Lung (tissue), 12 donors: ENCODE measurements around the gene ZNF550. TPM values are rescaled to one million over a fixed set of nuclear protein-coding genes. Genes with fewer than 3 reads are reported as not detected.
"Not testable (repeated sequence)": the region's sequence is repeated elsewhere in the genome, so short reads cannot be mapped to it uniquely, and the experiment has no call there.

ENCODE experiments used
- ATAC-seq: fragments of 200-7000 bp; cut with Tn5 transposase; one replicate; pipeline ENCODE4 v1.9.1; 2020; ENCODE audit warnings: moderate number of reproducible peaks; ENCODE audit not compliant: insufficient read depth, low FRiP score
- DNase-seq, 3 donors: peaks; one replicate each; pipeline ENCODE4 v3.0.0-alpha.2; 2013 to 2017
- H3K27ac ChIP-seq, 2 donors: one replicate each; pipeline ENCODE4 v1.5.1; 2013; ENCODE audit warnings: mild to moderate bottlenecking in 2 of 2, moderate library complexity in 2 of 2, control low read depth in 1 of 2, inconsistent platforms in 1 of 2, low read depth in 1 of 2, low read length in 1 of 2
- H3K27me3 ChIP-seq, 3 donors: one replicate each; pipeline ENCODE4 v1.5.1; 2013; ENCODE audit warnings: low read length in 2 of 3; ENCODE audit not compliant: control insufficient read depth in 3 of 3, insufficient read depth in 3 of 3
- H3K36me3 ChIP-seq, 4 donors: one replicate each; pipeline ENCODE4 v1.5.1; 2013; ENCODE audit warnings: low read length in 4 of 4, mild to moderate bottlenecking in 1 of 4, moderate library complexity in 1 of 4; ENCODE audit not compliant: control insufficient read depth in 4 of 4, insufficient read depth in 4 of 4
- H3K4me1 ChIP-seq, 5 donors: one replicate each; pipeline ENCODE4 v1.5.1; 2013; ENCODE audit warnings: low read length in 5 of 5, mild to moderate bottlenecking in 2 of 5, moderate library complexity in 1 of 5; ENCODE audit not compliant: control insufficient read depth in 5 of 5, insufficient read depth in 5 of 5
- H3K4me3 ChIP-seq: one replicate; pipeline ENCODE4 v1.5.1; 2013; ENCODE audit warnings: mild to moderate bottlenecking, control low read depth, moderate library complexity
- H3K9ac ChIP-seq, 2 donors: one replicate each; pipeline ENCODE4 v1.5.1; 2013; ENCODE audit warnings: low read length in 2 of 2, control low read depth in 1 of 2; ENCODE audit not compliant: insufficient read depth in 1 of 2
- H3K9me3 ChIP-seq, 4 donors: one replicate each; pipeline ENCODE4 v1.5.1; 2013; ENCODE audit warnings: low read length in 3 of 4, mild to moderate bottlenecking in 1 of 4, moderate library complexity in 1 of 4; ENCODE audit not compliant: control insufficient read depth in 4 of 4, insufficient read depth in 3 of 4
- WGBS, 2 donors: extraction: QIAGEN DNeasy Blood & Tissue Kit; methylation state at CpG; one replicate each; pipeline ENCODE4 v1.1.7; 2013; 5-methylcytosine and 5-hydroxymethylcytosine counted together
- polyA plus RNA-seq, 2 donors: library from polyadenylated mRNA; stranded (reverse); fragments of 200-250 nt; gene quantifications; one replicate each; pipeline ENCODE4 v1.2.1, GENCODE V29; 2013
- total RNA-seq, 2 donors: library from RNA; depleted of rRNA in 1 of 2; stranded (reverse); fragments of >200 nt in 1 of 2; gene quantifications; one replicate each; pipeline ENCODE4 v1.2.1, GENCODE V29; 2014 to 2021
- TF ChIP-seq, protein P1 (sequence below): IDR thresholded peaks from 2 replicates; pipeline ENCODE4 v1.5.1; 2012; ENCODE audit warnings: mild to moderate bottlenecking; ENCODE audit errors: control extremely low read depth, extremely low read depth
- donor health status: control.
- donor health status: control.
- donor health status: Bipolar disorder and iron deficiency.
- donor health status: healthy.
- donor health status: DM: yes; HTN: yes; CAD: no.

ZNF550 gene
- total and polyA plus RNA-seq, 4 donors, result 2.0 to 21.4 (median 5.7) TPM

DNA sequence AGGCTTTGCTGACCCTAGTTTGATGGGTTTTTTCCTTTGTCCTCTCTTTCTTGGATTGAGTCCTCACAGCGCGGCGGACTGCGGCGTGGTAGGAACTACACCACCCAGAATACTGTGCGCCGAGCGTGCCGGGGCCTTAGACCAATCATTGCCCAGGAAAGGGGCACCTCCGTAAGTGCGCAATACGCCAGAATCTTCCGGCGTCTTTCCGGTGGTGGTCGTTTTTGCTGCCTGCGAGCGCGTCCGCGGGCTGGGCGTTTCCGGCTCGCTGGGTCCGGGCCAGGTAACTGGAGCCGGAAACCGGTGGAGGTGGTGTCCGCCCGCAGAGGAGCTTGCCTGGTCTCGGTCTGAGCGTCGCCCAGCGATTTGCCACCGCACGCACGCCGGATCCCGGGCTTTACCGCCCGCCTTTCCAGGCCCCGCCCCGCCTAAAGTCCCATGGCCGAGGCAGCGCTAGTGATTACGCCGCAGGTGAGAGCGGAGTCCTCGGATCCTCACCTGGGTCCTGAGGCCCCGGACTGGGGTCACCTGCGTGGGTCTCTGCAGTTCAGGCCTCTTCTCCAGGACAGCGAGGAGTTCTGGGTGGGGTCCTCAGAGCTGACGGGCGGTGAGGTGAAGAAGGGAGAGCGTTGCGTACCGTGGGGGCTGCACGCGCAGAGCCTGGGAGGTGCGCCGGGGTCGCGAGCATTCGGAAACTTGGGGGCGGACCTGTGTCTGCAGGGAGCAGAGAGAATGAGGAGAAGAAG, 32.4 kb downstream of the ZNF550 start, which contains the start of gene ZNF549:
TSS of gene ZNF549 (plus strand) at position 221 of the 746 bp plus-strand sequence. CDS start at position 439, 218 bp downstream.
- H3K9ac ChIP-seq, result peak within 1 kb of the TSS; percentile 76 to 89
- H3K36me3 ChIP-seq, result peaks cover 0 to 24% (median 14%) of the 10 kb centered on the region in 4 donors
- H3K9me3 ChIP-seq, result peaks cover 0 to 17% (median 12%) of the 10 kb centered on the region in 4 donors
- TF ChIP-seq, protein P1, sequence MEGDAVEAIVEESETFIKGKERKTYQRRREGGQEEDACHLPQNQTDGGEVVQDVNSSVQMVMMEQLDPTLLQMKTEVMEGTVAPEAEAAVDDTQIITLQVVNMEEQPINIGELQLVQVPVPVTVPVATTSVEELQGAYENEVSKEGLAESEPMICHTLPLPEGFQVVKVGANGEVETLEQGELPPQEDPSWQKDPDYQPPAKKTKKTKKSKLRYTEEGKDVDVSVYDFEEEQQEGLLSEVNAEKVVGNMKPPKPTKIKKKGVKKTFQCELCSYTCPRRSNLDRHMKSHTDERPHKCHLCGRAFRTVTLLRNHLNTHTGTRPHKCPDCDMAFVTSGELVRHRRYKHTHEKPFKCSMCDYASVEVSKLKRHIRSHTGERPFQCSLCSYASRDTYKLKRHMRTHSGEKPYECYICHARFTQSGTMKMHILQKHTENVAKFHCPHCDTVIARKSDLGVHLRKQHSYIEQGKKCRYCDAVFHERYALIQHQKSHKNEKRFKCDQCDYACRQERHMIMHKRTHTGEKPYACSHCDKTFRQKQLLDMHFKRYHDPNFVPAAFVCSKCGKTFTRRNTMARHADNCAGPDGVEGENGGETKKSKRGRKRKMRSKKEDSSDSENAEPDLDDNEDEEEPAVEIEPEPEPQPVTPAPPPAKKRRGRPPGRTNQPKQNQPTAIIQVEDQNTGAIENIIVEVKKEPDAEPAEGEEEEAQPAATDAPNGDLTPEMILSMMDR, result no peak
- DNase-seq (peak; percentile 92 to 96 (median 93)), ATAC-seq (peak; percentile 97)
- H3K27ac ChIP-seq, result peak within 1 kb of the TSS; percentile 74 to 91
- H3K4me3 ChIP-seq, result peak within 1 kb of the TSS; percentile 87
- 1% methylated on average over 63 to 64 of the region's 64 CpGs for WGBS, 2 donors
- peaks cover 0 to 13% (median 3%) of the 10 kb centered on the region in 5 donors for H3K4me1 ChIP-seq
- H3K27me3 ChIP-seq, result no peaks in the 10 kb centered on the region

DNA sequence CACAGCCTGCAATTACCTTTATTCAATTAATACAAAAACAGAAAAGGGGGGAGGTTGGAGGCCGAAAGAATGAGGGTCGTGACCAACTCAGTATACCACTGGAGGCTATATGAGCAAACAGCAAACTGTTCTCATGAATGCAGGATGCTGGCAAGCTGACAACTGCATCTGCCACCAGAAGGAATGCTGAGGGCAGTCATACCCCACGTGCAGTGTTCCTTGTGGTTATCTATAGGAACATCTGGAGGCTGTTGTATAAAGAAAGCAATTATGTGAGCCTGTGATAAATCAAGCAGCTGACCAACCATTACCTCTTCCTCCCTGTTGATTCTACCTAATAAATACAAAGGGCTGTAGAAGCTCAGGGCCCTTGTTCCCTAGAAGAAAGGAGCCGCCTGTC, 41.6 kb downstream of the ZNF550 start:
- H3K27me3 ChIP-seq, ATAC-seq, H3K9ac ChIP-seq, H3K4me3 ChIP-seq, H3K27ac ChIP-seq, DNase-seq, H3K4me1 ChIP-seq: not testable (repeated sequence)
- WGBS, 2 donors, result 77 to 83% methylated on average over 4 of the region's 4 CpGs
- H3K9me3 ChIP-seq, result peaks cover 0 to 26% (median 14%) of the 10 kb centered on the region in 4 donors
- peaks cover 14 to 41% (median 18%) of the 10 kb centered on the region in 4 donors for H3K36me3 ChIP-seq

DNA sequence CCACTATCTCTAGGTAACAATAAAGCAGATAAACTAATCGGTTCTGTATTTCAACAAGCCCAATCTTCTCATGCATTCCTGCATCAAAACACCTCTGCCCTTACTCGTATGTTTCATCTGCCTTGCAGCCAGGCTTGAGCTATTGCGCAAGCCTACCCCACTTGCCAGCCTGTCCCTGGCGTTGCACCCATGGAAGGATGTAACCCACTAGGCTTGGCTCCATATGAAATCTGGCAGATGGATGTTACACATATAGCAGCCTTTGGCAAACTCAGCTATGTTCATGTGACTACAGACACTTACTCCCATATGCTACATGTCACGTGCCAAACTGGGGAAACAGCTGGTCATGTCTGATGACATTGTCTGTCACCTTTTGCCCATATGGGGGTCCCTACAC, 44.4 kb downstream of the ZNF550 start:
- peaks cover 14 to 48% (median 19%) of the 10 kb centered on the region in 4 donors for H3K36me3 ChIP-seq
- H3K9me3 ChIP-seq, result peaks cover 0 to 34% (median 25%) of the 10 kb centered on the region in 4 donors
- DNase-seq (no peak), ATAC-seq (no peak)
- H3K4me3 ChIP-seq, result no peak overlapping the region
- TF ChIP-seq, protein P1, result no peak
- H3K27ac ChIP-seq, result no peak overlapping the region
- H3K4me1 ChIP-seq, result no peaks in the 10 kb centered on the region
- H3K9ac ChIP-seq, result no peak overlapping the region
- no peaks in the 10 kb centered on the region for H3K27me3 ChIP-seq
- WGBS, 2 donors, result 97% methylated on average over 5 of the region's 5 CpGs

DNA sequence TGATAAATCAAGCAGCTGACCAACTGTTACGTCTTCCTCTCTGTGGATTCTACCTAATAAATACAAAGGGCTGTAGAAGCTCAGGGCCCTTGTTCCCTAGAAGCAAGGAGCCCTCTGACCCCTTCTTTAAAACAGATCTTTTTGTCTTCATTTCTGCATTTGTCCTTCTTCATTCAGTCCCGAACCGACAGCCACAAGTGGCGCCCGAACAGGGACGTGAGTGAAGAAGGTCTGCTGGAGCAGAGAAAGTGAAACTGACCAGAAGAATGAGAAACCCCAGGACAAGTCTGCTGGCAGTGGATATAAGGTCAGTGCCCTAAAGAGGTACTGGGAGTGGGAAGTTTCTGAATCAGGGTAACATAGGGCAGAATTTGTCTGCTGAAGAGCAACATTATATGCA, 46.8 kb downstream of the ZNF550 start:
- H3K27me3 ChIP-seq, result no peaks in the 10 kb centered on the region
- H3K36me3 ChIP-seq, result peaks cover 14 to 50% (median 26%) of the 10 kb centered on the region in 4 donors
- H3K9me3 ChIP-seq, result peaks cover 3 to 41% (median 25%) of the 10 kb centered on the region in 4 donors
- H3K4me1 ChIP-seq, result no peaks in the 10 kb centered on the region
- H3K4me3 ChIP-seq, result no peak overlapping the region
- H3K9ac ChIP-seq, result no peak overlapping the region
- no peak overlapping the region for H3K27ac ChIP-seq
- ATAC-seq (no peak), DNase-seq (peak in 1 of 3 donors; percentile 28)
- TF ChIP-seq, protein P1, result no peak
- 98% methylated on average over 6 of the region's 6 CpGs for whole genome bisulfite sequencing, 2 donors
